ENCODE results near the gene PNMA8B.

DNA sequence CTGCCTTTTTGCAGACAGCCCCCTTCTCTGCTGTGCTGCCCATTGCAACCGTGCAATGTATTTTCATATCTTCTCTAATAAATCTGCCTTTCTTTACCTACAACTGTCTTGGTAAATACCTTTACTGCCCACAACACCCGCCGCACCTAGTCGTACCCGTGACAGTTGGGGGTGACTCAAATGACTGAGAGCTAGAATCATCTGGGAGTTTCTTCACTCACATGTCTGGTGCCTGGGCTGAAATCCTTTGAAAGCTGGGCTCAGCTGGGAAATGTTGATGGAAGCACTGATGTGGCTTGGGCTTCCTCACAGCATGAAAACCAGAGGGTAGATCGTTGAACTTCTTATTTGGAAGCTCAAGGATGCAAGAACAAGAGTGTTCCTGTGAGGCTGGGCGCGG, 21.5 kb downstream of the PNMA8B start:
- TF ChIP-seq, protein P1, sequence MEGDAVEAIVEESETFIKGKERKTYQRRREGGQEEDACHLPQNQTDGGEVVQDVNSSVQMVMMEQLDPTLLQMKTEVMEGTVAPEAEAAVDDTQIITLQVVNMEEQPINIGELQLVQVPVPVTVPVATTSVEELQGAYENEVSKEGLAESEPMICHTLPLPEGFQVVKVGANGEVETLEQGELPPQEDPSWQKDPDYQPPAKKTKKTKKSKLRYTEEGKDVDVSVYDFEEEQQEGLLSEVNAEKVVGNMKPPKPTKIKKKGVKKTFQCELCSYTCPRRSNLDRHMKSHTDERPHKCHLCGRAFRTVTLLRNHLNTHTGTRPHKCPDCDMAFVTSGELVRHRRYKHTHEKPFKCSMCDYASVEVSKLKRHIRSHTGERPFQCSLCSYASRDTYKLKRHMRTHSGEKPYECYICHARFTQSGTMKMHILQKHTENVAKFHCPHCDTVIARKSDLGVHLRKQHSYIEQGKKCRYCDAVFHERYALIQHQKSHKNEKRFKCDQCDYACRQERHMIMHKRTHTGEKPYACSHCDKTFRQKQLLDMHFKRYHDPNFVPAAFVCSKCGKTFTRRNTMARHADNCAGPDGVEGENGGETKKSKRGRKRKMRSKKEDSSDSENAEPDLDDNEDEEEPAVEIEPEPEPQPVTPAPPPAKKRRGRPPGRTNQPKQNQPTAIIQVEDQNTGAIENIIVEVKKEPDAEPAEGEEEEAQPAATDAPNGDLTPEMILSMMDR (conservative IDR thresholded peaks at IDR 0.05 in 1 of 2, IDR thresholded peaks at IDR 0.05 in 1 of 2; ENCODE audit: extremely low read depth in 1 of 2, insufficient read depth in 1 of 2, low read depth in 1 of 2, low read length in 2 of 2) = no peak
- TF ChIP-seq EZH2 (IDR thresholded peaks at IDR 0.05; ENCODE audit: borderline replicate concordance, low read length) = no peak

Data from mammary epithelial cell (primary cell).